HEK293 (cell line): ENCODE measurements around the gene MCTP1.

ENCODE experiments used
- CTCF ChIA-PET: fragments of 350-600 bp; formaldehyde crosslinking; extraction: SDS; loops from one replicate; lab custom pipeline; 2021; ENCODE audit warnings: antibody characterized with exemption; lab: Yijun Ruan, JAX
- POLR2A ChIA-PET: fragments of 300-600 bp; formaldehyde crosslinking; extraction: SDS; loops from one replicate; lab custom pipeline; 2020; ENCODE audit warnings: antibody characterized with exemption, inconsistent platforms; lab: Yijun Ruan, JAX
- H3K27ac ChIP-seq: fragments of 200-500 bp; sonication (Bioruptor generic); 2 replicates; pipeline ENCODE4 v1.5.1; 2014; ENCODE audit warnings: low read depth, low read length, control low read depth, inconsistent platforms; ENCODE audit errors: extremely low read depth
- H3K36me3 ChIP-seq, 2 experiments: fragments of 200-500 bp in 1 of 2; sonication (Bioruptor generic) in 1 of 2; 1 replicate in 1 of 2; 2 replicates in 1 of 2; pipeline ENCODE4 v1.5.1; 2014 to 2017; ENCODE audit warnings: inconsistent platforms in 2 of 2, low read length in 2 of 2; ENCODE audit not compliant: control insufficient read depth in 2 of 2, insufficient read depth in 1 of 2
- H3K4me1 ChIP-seq: fragments of 200-500 bp; sonication (Bioruptor generic); 2 replicates; pipeline ENCODE4 v1.5.1; 2014; ENCODE audit warnings: mild to moderate bottlenecking, low read length, inconsistent platforms; ENCODE audit not compliant: control insufficient read depth, insufficient read depth
- H3K4me3 ChIP-seq: 2 replicates; pipeline ENCODE4 v1.5.1; 2011; ENCODE audit warnings: low read depth, mild to moderate bottlenecking, control low read depth, low read length, moderate library complexity
- H3K9me3 ChIP-seq: fragments of 200-500 bp; sonication (Bioruptor generic); 2 replicates; pipeline ENCODE4 v1.5.1; 2014; ENCODE audit warnings: low read depth, low read length, inconsistent platforms; ENCODE audit not compliant: control insufficient read depth, insufficient read depth
- BCL11B ChIP-seq: fragments of 450-650 bp; formaldehyde crosslinking; IDR thresholded peaks from 2 replicates; pipeline ENCODE4 v1.5.1; 2016; ENCODE audit warnings: low read depth, missing biosample characterization, missing genetic modification characterization
- CTCF ChIP-seq: fragments of 450-650 bp; formaldehyde crosslinking; IDR thresholded peaks from 2 replicates; pipeline ENCODE4 v1.5.1; 2016; ENCODE audit warnings: missing biosample characterization, missing genetic modification characterization
- FEZF1 ChIP-seq: fragments of 450-650 bp; formaldehyde crosslinking; IDR thresholded peaks from 2 replicates; pipeline ENCODE4 v1.5.1; 2016; ENCODE audit warnings: missing biosample characterization, missing genetic modification characterization
- GLI2 ChIP-seq: fragments of 450-650 bp; formaldehyde crosslinking; IDR thresholded peaks from 2 replicates; pipeline ENCODE4; 2017; ENCODE audit warnings: missing biosample characterization, missing genetic modification characterization, low read depth, borderline replicate concordance
- GLIS1 ChIP-seq: fragments of 450-650 bp; formaldehyde crosslinking; IDR thresholded peaks from 2 replicates; pipeline ENCODE4 v1.5.1; 2016; ENCODE audit warnings: missing biosample characterization, missing genetic modification characterization
- GLIS2 ChIP-seq: fragments of 450-650 bp; formaldehyde crosslinking; IDR thresholded peaks from 2 replicates; pipeline ENCODE4 v1.5.1; 2016; ENCODE audit warnings: missing biosample characterization, missing genetic modification characterization
- PRDM6 ChIP-seq: fragments of 450-650 bp; formaldehyde crosslinking; IDR thresholded peaks from 2 replicates; pipeline ENCODE4 v1.5.1; 2017; ENCODE audit warnings: missing biosample characterization, missing genetic modification characterization
- SCRT1 ChIP-seq: fragments of 450-650 bp; formaldehyde crosslinking; IDR thresholded peaks from 2 replicates; pipeline ENCODE4 v1.5.1; 2016; ENCODE audit warnings: missing biosample characterization, missing genetic modification characterization, borderline replicate concordance
- SCRT2 ChIP-seq: fragments of 450-650 bp; formaldehyde crosslinking; IDR thresholded peaks from 2 replicates; pipeline ENCODE4 v1.5.1; 2016; ENCODE audit warnings: missing biosample characterization, missing genetic modification characterization
- YY1 ChIP-seq: fragments of 450-650 bp; formaldehyde crosslinking; IDR thresholded peaks from 2 replicates; pipeline ENCODE4 v1.5.1; 2018; ENCODE audit warnings: missing biosample characterization, missing genetic modification characterization
- ZBTB21 ChIP-seq: fragments of 450-650 bp; formaldehyde crosslinking; IDR thresholded peaks from 2 replicates; pipeline ENCODE4 v1.5.1; 2017; ENCODE audit warnings: missing biosample characterization, missing genetic modification characterization
- ZNF114 ChIP-seq: fragments of 450-650 bp; formaldehyde crosslinking; IDR thresholded peaks from 2 replicates; pipeline ENCODE4 v1.5.0; 2017; ENCODE audit warnings: missing biosample characterization, missing genetic modification characterization
- ZNF138 ChIP-seq: fragments of 450-650 bp; formaldehyde crosslinking; IDR thresholded peaks from 2 replicates; pipeline ENCODE4 v1.5.1; 2016; ENCODE audit warnings: missing biosample characterization, missing genetic modification characterization, borderline replicate concordance
- ZNF24 ChIP-seq: fragments of 450-650 bp; formaldehyde crosslinking; IDR thresholded peaks from 2 replicates; pipeline ENCODE4 v1.5.1; 2016; ENCODE audit warnings: missing biosample characterization, missing genetic modification characterization
- ZNF248 ChIP-seq: fragments of 450-650 bp; formaldehyde crosslinking; IDR thresholded peaks from 2 replicates; pipeline ENCODE4 v1.5.1; 2017; ENCODE audit warnings: missing biosample characterization, missing genetic modification characterization
- ZNF274 ChIP-seq, 2 experiments: fragments of 200-500 bp in 1 of 2; fragments of 450-650 bp in 1 of 2; sonication (Bioruptor generic) in 1 of 2; formaldehyde crosslinking in 1 of 2; IDR thresholded peaks; 2 replicates each; pipeline versions ENCODE4 v1.5.1 to v1.6.1; 2014 to 2016; ENCODE audit warnings: borderline replicate concordance in 1 of 2, inconsistent platforms in 1 of 2, low read length in 1 of 2, missing biosample characterization in 1 of 2, missing genetic modification characterization in 1 of 2
- ZNF366 ChIP-seq: fragments of 450-650 bp; formaldehyde crosslinking; conservative IDR thresholded peaks from 2 replicates; pipeline ENCODE4 v1.5.1; 2016; ENCODE audit warnings: missing biosample characterization, missing genetic modification characterization
- ZNF529 ChIP-seq: fragments of 450-650 bp; formaldehyde crosslinking; IDR thresholded peaks from 2 replicates; pipeline ENCODE4 v1.5.1; 2017; ENCODE audit warnings: missing genetic modification characterization, missing biosample characterization; ENCODE audit not compliant: insufficient replicate concordance
- ZNF585B ChIP-seq: fragments of 450-650 bp; formaldehyde crosslinking; IDR thresholded peaks from 2 replicates; pipeline ENCODE4 v1.5.1; 2016; ENCODE audit warnings: missing biosample characterization, missing genetic modification characterization
- ZNF626 ChIP-seq: fragments of 450-650 bp; sonication (Bioruptor Pico); formaldehyde crosslinking; IDR thresholded peaks from 2 replicates; pipeline ENCODE4 v1.5.1; 2018; ENCODE audit warnings: missing biosample characterization, missing genetic modification characterization, inconsistent platforms
- ZNF660 ChIP-seq: fragments of 450-650 bp; IDR thresholded peaks from 2 replicates; pipeline ENCODE4 v1.5.1; 2018; ENCODE audit warnings: missing biosample characterization, mild to moderate bottlenecking, missing genetic modification characterization
- TF ChIP-seq, protein P1 (sequence below): fragments of 450-650 bp; formaldehyde crosslinking; IDR thresholded peaks from 2 replicates; pipeline ENCODE4 v1.5.1; 2017; ENCODE audit warnings: missing biosample characterization, mild to moderate bottlenecking, missing genetic modification characterization, moderate library complexity
- TF ChIP-seq, protein P2 (sequence below): fragments of 450-650 bp; formaldehyde crosslinking; IDR thresholded peaks from 2 replicates; pipeline ENCODE4 v1.5.1; 2017; ENCODE audit warnings: missing biosample characterization, missing genetic modification characterization

The MCTP1 gene

DNA sequence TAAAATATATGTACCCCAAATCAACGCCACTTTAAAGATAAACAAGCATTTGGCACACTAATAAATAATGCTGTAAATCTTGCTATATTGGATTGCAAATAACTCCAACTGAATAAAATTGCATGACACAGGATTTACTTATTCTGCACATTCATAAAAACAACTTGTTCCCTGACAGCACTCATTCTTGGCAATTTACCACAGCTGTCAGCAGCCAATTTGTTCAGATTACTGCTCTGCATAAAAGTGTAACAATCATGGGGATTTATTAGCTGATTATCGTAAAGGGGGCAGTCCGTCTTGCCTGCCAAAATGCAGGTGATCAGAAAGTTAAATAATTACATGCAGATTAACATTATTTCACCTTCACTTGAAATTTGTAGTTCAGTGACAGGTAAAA, 381.2 kb downstream of the MCTP1 start:
- ChIA-PET CTCF (no interaction called here), POLR2A (no interaction called here)
- H3K4me3 ChIP-seq = no peak overlapping the region
- no peak overlapping the region for H3K27ac ChIP-seq
- H3K9me3 ChIP-seq = no peaks in the 10 kb centered on the region
- H3K36me3 ChIP-seq = no peaks in the 10 kb centered on the region
- no peak for TF ChIP-seq ZBTB21 (tag by site-specific recombination)
- peak; percentile 34; the same call in 1 of the 2 replicates for TF ChIP-seq PRDM6
- 0 out of 2 replicates have a peak, but pooled peaks have one; percentile 9 for TF ChIP-seq FEZF1 (tag by site-specific recombination)
- no peak for TF ChIP-seq ZNF138 (tag by site-specific recombination)
- TF ChIP-seq BCL11B (tag by site-specific recombination) = peak; percentile 24; the same call in 1 of the 2 replicates
- no peaks in the 10 kb centered on the region for H3K4me1 ChIP-seq

DNA sequence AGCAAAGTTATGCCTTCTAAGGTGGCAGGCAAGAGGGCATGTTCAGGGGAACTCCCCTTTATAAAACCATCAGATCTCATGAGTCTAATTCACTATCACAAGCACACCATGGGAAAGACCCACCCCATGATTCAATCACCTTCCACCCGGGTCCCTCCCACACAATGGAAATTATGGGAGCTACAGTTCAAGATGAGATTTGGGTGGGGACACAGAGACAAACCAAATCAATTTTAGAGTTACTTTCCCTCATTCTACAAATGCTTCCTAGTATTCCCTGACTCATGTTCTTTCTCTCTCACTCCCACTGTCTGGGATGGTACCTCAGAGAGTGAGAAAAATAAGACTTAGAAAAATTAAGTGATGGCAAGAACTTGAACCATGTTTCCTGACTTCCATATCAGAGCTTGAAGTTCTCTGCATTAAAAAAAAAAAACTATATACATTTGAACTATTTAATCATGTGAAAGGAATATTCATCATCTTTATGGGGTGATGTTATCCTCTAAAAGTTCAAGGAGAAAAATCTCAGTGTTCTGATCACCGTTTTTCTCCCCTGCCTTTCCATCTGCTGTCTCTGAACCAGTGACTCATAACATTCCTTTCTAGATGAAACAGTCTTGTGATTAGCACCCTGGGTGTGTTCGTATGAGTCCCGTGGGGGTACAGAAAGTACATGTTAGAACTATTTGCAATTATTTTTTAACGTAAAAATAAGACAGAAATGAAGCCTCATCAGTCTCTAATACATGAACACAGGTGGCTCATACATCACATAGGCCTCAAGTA, 383.5 kb downstream of the MCTP1 start:
- Histone ChIP-seq H3K27ac (no peak overlapping the region), H3K4me1 (no peaks in the 10 kb centered on the region), H3K9me3 (no peaks in the 10 kb centered on the region), H3K36me3 (no peaks in the 10 kb centered on the region), H3K4me3 (no peak overlapping the region)
- ChIA-PET CTCF (no interaction called here), POLR2A (no interaction called here)
- TF ChIP-seq SCRT1 (tag by site-specific recombination) (no peak), ZNF114 (no peak), ZNF660 (tag by site-specific recombination) (peak; percentile 82), ZNF274 (IDR thresholded peaks at IDR 0.05; ENCODE audit: low read length) (no peak), ZNF274 (tag by site-specific recombination; IDR thresholded peaks at IDR 0.05; ENCODE audit: borderline replicate concordance) (no peak), CTCF (tag by site-specific recombination) (no peak)

DNA sequence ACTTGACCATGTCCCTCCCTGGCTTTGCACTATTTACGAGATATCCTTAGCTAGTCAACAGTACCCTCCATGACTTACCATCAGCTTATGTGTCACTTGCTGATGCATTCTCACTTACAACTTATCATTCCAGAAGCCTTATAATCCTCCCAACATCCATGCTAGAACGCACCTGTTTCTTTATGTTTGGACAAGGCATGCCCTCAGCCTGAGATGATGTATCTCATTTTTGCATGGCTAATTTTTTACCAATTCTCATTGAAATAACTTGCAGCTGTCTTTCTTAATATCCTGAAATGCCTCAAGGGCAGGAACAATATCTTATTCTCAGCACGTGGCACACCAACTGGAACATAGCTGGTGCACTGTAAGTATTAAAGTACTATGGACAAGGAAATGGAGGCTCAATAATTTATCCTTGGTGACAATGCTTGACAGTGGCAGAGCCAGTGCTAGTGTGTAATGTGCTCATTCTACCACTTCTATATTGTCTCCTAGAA, 384.8 kb downstream of the MCTP1 start:
- no peak overlapping the region for H3K4me3 ChIP-seq
- no peaks in the 10 kb centered on the region for H3K9me3 ChIP-seq
- CTCF ChIA-PET = interaction anchor here (2.1 kb wide), 1 partner anchor 10 kb away, joined by 7 read pairs; no protein-coding TSS in a partner anchor
- H3K4me1 ChIP-seq = no peaks in the 10 kb centered on the region
- POLR2A ChIA-PET = no interaction called here
- no peak overlapping the region for H3K27ac ChIP-seq
- no peaks in the 10 kb centered on the region for H3K36me3 ChIP-seq
- TF ChIP-seq SCRT2 (tag by site-specific recombination) (no peak), ZNF529 (tag by site-specific recombination) (no peak), ZNF626 (no peak), GLIS2 (tag by site-specific recombination) (no peak), GLIS1 (tag by site-specific recombination) (no peak), GLI2 (tag by site-specific recombination) (no peak), ZNF248 (tag by site-specific recombination) (no peak), ZNF366 (tag by site-specific recombination) (no peak), ZNF585B (tag by site-specific recombination) (no peak), YY1 (tag by site-specific recombination) (no peak), ZNF24 (tag by site-specific recombination) (no peak)
- TF ChIP-seq, protein P1, sequence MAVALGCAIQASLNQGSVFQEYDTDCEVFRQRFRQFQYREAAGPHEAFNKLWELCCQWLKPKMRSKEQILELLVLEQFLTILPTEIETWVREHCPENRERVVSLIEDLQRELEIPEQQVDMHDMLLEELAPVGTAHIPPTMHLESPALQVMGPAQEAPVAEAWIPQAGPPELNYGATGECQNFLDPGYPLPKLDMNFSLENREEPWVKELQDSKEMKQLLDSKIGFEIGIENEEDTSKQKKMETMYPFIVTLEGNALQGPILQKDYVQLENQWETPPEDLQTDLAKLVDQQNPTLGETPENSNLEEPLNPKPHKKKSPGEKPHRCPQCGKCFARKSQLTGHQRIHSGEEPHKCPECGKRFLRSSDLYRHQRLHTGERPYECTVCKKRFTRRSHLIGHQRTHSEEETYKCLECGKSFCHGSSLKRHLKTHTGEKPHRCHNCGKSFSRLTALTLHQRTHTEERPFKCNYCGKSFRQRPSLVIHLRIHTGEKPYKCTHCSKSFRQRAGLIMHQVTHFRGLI = no peak
- TF ChIP-seq, protein P2, sequence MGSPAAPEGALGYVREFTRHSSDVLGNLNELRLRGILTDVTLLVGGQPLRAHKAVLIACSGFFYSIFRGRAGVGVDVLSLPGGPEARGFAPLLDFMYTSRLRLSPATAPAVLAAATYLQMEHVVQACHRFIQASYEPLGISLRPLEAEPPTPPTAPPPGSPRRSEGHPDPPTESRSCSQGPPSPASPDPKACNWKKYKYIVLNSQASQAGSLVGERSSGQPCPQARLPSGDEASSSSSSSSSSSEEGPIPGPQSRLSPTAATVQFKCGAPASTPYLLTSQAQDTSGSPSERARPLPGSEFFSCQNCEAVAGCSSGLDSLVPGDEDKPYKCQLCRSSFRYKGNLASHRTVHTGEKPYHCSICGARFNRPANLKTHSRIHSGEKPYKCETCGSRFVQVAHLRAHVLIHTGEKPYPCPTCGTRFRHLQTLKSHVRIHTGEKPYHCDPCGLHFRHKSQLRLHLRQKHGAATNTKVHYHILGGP (tag by site-specific recombination) = no peak
